C4-2B (cell line): Measurements from ENCODE around the gene CAPN9.

ENCODE experiments used
- CTCF ChIP-seq: fragments of 450-650 bp; conservative IDR thresholded peaks from 2 replicates; pipeline ENCODE4 v1.5.1; 2017; ENCODE audit warnings: mild to moderate bottlenecking
- ZFX ChIP-seq: fragments of 450-650 bp; IDR thresholded peaks from 2 replicates; pipeline ENCODE4 v1.6.1; 2017

DNA sequence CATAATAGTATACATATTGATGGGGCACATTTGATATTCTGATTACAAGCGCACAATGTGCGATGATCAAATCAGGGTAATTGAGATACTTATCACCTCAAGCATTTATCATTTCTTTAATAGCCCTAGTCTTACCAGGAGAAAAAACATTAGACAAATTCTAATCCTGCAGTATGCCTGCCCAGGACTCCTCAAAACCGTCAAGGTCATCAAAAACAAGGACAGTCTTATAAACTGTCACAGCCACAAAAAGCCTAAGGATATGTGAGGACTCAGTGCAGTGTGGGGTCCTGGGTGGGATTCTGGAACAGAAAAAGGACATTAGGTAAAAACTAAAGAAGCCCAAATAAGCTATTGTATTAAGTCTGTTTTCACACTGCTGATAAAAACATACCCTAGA, 19.1 kb downstream of the CAPN9 start:
- TF ChIP-seq CTCF, result no peak
- no peak for TF ChIP-seq ZFX
